ENCODE measurements around the gene MTUS2. TPM values are rescaled to one million over a fixed set of nuclear protein-coding genes. Genes with fewer than 3 reads are reported as not detected.

The MTUS2 gene
- total and polyA plus RNA-seq, 10 of the 15 experiments (the other 5 are each of a cell fraction or from before 2014, with no cell fraction given): under 0.01 to 0.05 (median 0.02) TPM; not detected in 6

- ChIA-PET POLR2A (no interaction called here), SMC1A (ENCODE audit: uncharacterized antibody, unreplicated experiment) (no interaction called here), RAD21 (ENCODE audit: unreplicated experiment) (no interaction called here), CTCF (no interaction called here)
- ATAC-seq (no peak), DNase-seq (ENCODE audit: low read depth, low spot score) (no peak), FAIRE-seq (no peak)
- WGBS (ENCODE audit: insufficient coverage, insufficient replicate concordance, low lambda C conversion rate, missing lambda C conversion rate): 96% methylated on average over 8 of the region's 8 CpGs
- no peaks in the 10 kb centered on the region for H3K27me3 ChIP-seq (replicated peaks in 1 of 2; ENCODE audit: control insufficient read depth in 2 of 2, insufficient read depth in 2 of 2, low read length in 1 of 2)
- H4K20me1 ChIP-seq (ENCODE audit: control insufficient read depth, insufficient read depth): no peaks in the 10 kb centered on the region
- H3K4me2 ChIP-seq (ENCODE audit: control insufficient read depth, insufficient read depth): no peak overlapping the region
- TF ChIP-seq, protein P1, sequence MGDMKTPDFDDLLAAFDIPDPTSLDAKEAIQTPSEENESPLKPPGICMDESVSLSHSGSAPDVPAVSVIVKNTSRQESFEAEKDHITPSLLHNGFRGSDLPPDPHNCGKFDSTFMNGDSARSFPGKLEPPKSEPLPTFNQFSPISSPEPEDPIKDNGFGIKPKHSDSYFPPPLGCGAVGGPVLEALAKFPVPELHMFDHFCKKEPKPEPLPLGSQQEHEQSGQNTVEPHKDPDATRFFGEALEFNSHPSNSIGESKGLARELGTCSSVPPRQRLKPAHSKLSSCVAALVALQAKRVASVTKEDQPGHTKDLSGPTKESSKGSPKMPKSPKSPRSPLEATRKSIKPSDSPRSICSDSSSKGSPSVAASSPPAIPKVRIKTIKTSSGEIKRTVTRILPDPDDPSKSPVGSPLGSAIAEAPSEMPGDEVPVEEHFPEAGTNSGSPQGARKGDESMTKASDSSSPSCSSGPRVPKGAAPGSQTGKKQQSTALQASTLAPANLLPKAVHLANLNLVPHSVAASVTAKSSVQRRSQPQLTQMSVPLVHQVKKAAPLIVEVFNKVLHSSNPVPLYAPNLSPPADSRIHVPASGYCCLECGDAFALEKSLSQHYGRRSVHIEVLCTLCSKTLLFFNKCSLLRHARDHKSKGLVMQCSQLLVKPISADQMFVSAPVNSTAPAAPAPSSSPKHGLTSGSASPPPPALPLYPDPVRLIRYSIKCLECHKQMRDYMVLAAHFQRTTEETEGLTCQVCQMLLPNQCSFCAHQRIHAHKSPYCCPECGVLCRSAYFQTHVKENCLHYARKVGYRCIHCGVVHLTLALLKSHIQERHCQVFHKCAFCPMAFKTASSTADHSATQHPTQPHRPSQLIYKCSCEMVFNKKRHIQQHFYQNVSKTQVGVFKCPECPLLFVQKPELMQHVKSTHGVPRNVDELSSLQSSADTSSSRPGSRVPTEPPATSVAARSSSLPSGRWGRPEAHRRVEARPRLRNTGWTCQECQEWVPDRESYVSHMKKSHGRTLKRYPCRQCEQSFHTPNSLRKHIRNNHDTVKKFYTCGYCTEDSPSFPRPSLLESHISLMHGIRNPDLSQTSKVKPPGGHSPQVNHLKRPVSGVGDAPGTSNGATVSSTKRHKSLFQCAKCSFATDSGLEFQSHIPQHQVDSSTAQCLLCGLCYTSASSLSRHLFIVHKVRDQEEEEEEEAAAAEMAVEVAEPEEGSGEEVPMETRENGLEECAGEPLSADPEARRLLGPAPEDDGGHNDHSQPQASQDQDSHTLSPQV (IDR thresholded peaks at IDR 0.05): no peak
- no peak for TF ChIP-seq PAX8 (IDR thresholded peaks at IDR 0.05)
- no peak for TF ChIP-seq USF2 (IDR thresholded peaks at IDR 0.05; ENCODE audit: borderline replicate concordance, low read depth, low read length)
- TF ChIP-seq POU2F2 (IDR thresholded peaks at IDR 0.05; ENCODE audit: borderline replicate concordance, low read depth, low read length): no peak
- TF ChIP-seq SMAD1 (IDR thresholded peaks at IDR 0.05; ENCODE audit: low read depth, partially characterized antibody): no peak
- no peak for TF ChIP-seq ATF3 (IDR thresholded peaks at IDR 0.05; ENCODE audit: borderline replicate concordance, extremely low read depth, low read depth, low read length)
- intact Hi-C loops (cut with micrococcal nuclease; ENCODE audit: unreplicated experiment): no loop called here
- TSS peak; percentile 42 for BruUV-seq (replicated peaks)
- H3K79me2 ChIP-seq (ENCODE audit: control insufficient read depth, insufficient read depth, low read length): no peaks in the 10 kb centered on the region
- H2AFZ ChIP-seq (ENCODE audit: control insufficient read depth, low read depth, low read length): no peak overlapping the region
- H3K9ac ChIP-seq (ENCODE audit: control insufficient read depth, insufficient read depth, low read length): no peak overlapping the region
- peaks cover 18 to 26% of the 10 kb centered on the region in 2 experiments; a peak in 3 of 4 replicates for H3K36me3 ChIP-seq (ENCODE audit: control insufficient read depth in 2 of 2, insufficient read depth in 2 of 2, low read length in 1 of 2)
- H3K9me3 ChIP-seq (replicated peaks; ENCODE audit: control insufficient read depth, insufficient read depth, low read length): no peaks in the 10 kb centered on the region
- no peak overlapping the region for H3K27ac ChIP-seq (ENCODE audit: control insufficient read depth, insufficient read depth)
- in situ Hi-C loops (cut with MboI): no loop called here
- H3K4me3 ChIP-seq: no peak overlapping the region
- no peaks in the 10 kb centered on the region for H3K4me1 ChIP-seq (ENCODE audit: control insufficient read depth, insufficient read depth, low read length)
Measured at GRCh38 chr13:29511980-29512379, 691.8 kb downstream of the MTUS2 start.
